ENCODE data around the gene RUSF1.
"Not testable (repeated sequence)": the region's sequence is repeated elsewhere in the genome, so short reads cannot be mapped to it uniquely, and the experiment has no call there.

The RUSF1 gene
- 26.7 to 56.7 (median 40.1) reads per million in 17 experiments for total RNA-seq

DNA sequence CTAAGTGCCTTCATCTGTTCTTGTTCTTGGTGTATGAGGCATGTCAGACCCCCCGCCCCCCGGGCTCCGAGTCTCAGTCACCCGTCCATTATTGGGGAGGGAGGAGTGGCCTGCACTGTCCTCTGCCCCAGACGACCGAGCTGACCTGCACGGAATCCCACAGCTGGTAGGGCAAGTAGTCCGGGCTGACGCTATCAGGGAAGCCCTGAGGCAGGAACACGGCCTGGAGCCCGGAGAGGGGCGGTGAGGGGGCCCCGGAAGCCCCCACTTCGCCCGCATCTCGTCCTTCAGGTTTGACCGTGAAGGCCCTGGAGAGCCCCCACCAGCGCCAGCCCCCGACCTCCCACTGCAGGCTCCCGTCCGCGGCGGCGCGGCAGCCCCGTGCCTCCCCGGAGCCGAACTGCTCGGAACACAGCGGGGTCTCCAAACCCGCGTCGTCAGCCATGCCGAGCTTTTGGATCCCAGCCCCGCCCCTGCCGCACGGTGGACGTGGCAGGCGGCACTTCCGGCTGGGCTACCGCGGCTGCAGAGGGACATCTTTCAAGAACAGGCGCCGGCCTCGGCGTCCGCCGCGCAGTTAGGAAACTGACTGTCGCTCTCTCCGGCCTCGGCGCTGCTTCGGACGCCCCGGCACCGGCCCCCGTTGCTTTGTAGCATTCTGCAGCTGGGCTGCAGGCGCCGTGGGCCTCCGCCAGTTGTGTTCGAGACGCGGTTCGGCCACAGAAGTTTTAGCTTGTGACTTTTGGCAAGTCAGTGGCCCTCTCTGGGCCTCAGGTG is at the start of gene RUSF1:
Gene RUSF1 (minus strand): TSS at position 463 of the 777 bp plus-strand sequence. CDS start 18 bp downstream, at position 445.
- peak; percentile 92 to 96 (median 94) for DNase-seq

GRCh38 chr16:31542763-31543162 is 34.6 kb upstream of the RUSF1 start:
- DNase-seq = no peak

GRCh38 chr16:31539762-31540161 is 31.6 kb upstream of the RUSF1 start:
- DNase-seq = not testable (repeated sequence)

DNA sequence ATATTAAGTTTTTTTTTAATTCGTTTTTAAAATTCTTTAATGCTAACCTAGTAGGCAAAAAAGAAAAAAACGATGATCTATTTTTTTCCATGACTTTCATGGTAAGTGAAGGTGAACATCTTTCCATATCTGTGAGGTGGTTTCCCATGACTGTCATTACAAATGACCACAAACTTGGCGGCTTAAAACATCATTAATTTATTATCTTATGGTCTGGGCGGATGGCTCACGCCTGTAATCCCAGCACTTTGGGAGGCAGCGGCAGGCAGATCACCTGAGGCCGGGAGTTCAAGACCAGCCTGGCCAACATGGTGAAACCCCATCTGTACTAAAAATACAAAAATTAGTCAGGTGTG is 30.0 kb upstream of the RUSF1 start:
- DNase-seq = not testable (repeated sequence)

GRCh38 chr16:31537362-31538242 is 29.4 kb upstream of the RUSF1 start:
- DNase-seq = peak in 3 of 4 experiments; percentile 2 to 32 (median 11)

GRCh38 chr16:31536804-31537361 is 28.7 kb upstream of the RUSF1 start:
- no peak for DNase-seq

GRCh38 chr16:31535737-31536136 is 27.5 kb upstream of the RUSF1 start:
- no peak for DNase-seq

DNA sequence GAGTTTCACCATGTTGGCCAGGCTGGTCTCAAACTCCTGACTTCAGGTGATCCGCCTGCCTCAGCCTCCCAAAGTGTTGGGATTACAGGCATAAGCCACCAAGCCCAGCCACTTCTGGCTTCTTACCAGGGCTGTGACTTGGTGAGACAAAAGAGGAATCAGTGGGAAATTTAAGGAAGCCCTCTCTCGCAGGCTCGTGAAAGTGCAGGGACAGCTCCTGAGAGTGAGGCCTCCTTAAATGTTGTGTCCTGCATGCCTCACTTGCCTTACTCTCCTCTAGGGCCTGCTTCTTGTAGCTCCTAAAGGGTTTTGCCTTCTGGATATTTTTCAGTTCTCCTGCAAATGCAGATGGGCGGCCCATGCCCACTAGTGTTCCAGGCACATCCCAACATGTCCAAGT is 24.7 kb upstream of the RUSF1 start:
- DNase-seq = peak; percentile 33 to 54 (median 48)

DNA sequence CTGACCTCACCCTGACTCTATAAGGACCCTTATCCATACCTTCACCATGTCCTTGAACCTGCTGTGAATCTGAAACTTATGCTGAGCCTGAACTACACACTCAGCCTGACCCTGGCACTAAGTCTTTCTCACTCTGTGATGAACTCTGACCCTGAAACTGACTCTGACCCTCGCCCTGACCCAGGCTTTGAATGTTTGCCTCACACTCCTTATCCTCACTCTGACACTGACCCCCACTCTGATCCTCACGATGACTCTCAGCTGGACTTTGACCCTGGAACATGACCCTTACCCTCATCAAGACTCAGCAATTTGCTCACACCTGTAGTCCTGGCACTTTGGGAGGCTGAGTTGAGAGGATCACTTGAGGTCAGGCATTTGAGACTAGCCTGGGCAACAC is 23.9 kb upstream of the RUSF1 start:
- no peak for DNase-seq

DNA sequence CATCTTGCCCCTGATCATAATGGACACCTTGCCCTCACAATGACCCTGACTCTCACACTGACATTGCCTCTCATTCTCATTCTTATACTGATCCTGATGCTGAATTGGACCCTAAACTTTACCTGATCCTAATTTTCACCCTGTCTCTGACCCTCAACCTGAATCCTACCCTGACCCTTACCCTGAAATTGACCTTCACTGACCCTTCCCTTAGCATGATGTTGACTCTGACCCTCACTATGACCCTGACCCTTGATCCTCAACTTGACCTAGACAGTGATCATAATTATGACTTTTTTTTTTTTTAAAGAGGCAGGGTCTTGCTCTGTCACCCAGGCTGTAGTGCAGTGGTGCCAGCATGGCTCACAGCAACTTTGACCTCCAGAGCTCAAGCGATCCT is 22.9 kb upstream of the RUSF1 start:
- DNase-seq = no peak

- no peak for DNase-seq
Observed at GRCh38 chr16:31530405-31530804, 22.2 kb upstream of the RUSF1 start.

DNA sequence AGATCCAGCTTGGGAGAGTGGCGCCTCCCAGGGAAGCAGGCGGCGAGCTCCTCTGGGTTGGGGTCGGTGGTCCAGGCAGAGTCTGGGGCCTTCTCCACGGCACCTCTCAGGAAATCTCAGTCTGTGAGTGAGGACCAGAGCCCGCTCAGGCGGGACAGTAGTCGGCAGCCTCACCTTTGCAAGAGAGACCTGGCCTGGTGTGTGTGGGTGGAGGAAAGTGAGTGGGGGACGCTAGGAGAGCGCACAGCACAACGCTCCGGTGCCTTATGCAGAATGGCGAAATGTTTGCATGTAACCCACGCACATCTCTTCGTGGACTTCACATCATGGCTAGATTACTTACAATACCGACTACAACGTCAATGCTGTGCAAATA is 21.7 kb upstream of the RUSF1 start:
- DNase-seq = no peak

DNA sequence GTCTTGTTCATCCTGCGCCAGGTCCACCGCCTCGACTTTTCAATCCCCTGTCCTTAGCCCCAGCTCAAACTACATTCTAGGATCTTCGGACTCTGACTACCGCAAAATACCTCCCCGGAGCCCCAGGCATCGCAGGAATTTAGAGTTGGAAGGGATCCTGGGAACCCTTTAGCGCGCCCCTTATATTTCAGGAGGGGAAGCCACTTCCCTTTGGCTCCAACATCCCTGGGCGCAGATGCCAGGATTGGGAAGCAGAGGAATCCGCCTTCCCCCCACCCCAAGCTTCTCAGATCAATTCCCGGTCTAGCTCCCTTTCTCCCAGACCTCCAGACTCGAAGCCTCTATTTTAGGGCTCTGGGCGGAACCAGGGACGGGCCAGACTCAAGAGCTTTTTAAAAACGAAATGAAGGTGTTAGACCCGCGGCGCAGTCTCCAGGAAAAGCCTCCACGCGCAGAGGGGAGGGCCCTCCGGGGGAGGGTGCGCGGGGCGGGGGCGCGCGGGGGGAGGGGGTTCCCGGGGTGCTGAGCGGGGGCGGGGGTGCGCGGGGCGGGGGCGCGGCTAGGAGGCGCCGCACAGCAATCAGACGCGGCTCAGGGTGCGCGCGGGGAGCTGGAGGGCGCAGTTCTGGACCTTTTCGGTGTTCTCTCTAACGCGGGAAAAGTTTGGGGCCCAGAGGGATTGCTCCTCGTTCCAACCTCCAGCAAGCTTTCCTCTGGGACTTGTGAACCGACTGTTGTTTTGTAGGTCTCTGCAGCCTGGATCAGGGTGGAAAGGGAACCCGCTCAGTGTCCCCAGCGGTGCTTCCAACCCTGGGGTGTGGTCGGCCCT is 21.1 kb upstream of the RUSF1 start:
- DNase-seq = no peak

DNA sequence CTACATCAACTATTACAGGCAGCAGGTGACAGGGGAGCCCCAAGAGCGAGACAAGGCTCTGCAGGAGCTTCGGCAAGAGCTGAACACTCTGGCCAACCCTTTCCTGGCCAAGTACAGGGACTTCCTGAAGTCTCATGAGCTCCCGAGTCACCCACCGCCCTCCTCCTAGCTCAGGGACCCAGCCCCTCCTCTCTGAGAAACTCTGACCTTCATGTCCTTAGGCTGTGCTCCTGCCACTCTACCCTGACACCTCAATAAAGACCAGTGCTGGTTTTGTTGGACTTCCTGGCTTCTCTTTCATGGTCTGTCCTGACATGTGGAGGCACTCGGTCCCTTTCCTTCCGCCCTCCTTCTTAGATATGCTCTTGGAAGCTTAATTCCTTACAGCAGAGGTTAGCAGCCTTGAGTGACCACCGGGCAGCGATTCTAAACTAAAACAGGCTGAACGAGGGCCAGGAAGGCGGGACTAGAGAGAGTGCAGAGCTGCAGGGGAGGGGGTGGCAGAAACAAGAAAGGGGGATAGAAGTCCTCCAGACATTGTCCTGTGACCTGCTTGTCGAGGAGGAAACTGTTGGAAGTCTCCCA is 20.4 kb upstream of the RUSF1 start:
- DNase-seq = no peak

DNA sequence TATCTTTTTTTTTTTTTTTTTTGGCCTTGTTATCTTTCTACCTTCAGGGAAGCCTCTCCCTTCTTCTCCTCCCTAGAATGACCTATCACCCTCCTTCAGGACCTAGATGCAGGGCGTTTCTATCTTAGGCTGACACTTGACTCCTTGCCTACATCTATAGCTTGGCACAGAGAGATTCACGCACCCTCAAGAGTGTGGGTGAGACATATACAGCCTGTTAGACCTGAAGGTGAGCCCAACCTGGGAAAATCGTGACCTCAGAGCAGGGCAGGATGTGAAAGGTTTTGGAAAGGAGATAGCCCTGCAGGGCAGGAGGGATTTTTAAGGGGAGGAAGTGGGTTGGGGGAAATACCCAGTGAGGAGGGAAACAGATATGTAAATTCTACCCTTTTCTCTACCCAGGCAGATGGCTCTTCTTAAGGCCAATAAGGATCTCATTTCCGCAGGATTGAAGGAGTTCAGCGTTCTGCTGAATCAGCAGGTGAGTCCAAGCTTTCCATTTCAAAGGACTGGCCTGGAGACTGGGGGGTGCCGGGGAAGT is 19.6 kb upstream of the RUSF1 start, which contains the start of gene AHSP:
Gene AHSP (plus strand): TSS at position 167 of the 541 bp plus-strand sequence. CDS start 240 bp downstream, at position 407.
- no peak for DNase-seq

GRCh38 chr16:31525113-31525512 is 16.9 kb upstream of the RUSF1 start:
- no peak for DNase-seq

GRCh38 chr16:31523768-31524167 is 15.6 kb upstream of the RUSF1 start:
- DNase-seq = not testable (repeated sequence)

GRCh38 chr16:31522071-31522470 is 13.9 kb upstream of the RUSF1 start:
- no peak for DNase-seq

GRCh38 chr16:31521368-31521767 is 13.2 kb upstream of the RUSF1 start:
- DNase-seq = no peak

- DNase-seq = no peak
Observed at GRCh38 chr16:31519759-31520431, 11.7 kb upstream of the RUSF1 start.

GRCh38 chr16:31517800-31518402 is 9.7 kb upstream of the RUSF1 start:
- no peak for DNase-seq
